HepG2 (cell line): ENCODE data around the gene DLG5. TPM values are rescaled to one million over a fixed set of nuclear protein-coding genes. Genes with fewer than 3 reads are reported as not detected.

Source experiments
- HES4 ChIP-seq: sonication (generic); formaldehyde crosslinking; IDR thresholded peaks from 2 replicates; pipeline ENCODE4 v1.9.0; 2021; ENCODE audit warnings: mild to moderate bottlenecking, missing genetic modification reagents, borderline replicate concordance
- HOXA5 ChIP-seq: sonication (generic); formaldehyde crosslinking; IDR thresholded peaks from 2 replicates; pipeline ENCODE4 v1.4.0; 2020; ENCODE audit warnings: missing genetic modification reagents
- MZF1 ChIP-seq: sonication (generic); formaldehyde crosslinking; IDR thresholded peaks from 2 replicates; pipeline ENCODE4 v1.8.1; 2023; ENCODE audit warnings: mild to moderate bottlenecking, missing genetic modification reagents, borderline replicate concordance
- PAXIP1 ChIP-seq: sonication (generic); formaldehyde crosslinking; conservative IDR thresholded peaks from 2 replicates; pipeline ENCODE4 v1.4.0; 2020; ENCODE audit warnings: mild to moderate bottlenecking, missing genetic modification reagents, moderate library complexity
- SMAD1 ChIP-seq: sonication (generic); formaldehyde crosslinking; IDR thresholded peaks from 2 replicates; pipeline ENCODE4 v1.4.0; 2020; ENCODE audit warnings: missing genetic modification reagents, low read depth, mild to moderate bottlenecking, borderline replicate concordance
- ZNF33B ChIP-seq: sonication (generic); formaldehyde crosslinking; IDR thresholded peaks from 2 replicates; pipeline ENCODE4 v1.5.1; 2020; ENCODE audit warnings: mild to moderate bottlenecking, missing genetic modification reagents
- ZNF646 ChIP-seq: sonication (generic); formaldehyde crosslinking; IDR thresholded peaks from 2 replicates; pipeline ENCODE4 v1.9.0; 2021; ENCODE audit warnings: mild to moderate bottlenecking, missing genetic modification reagents
- polyA plus RNA-seq, 8 experiments: library from polyadenylated mRNA; depleted of rRNA in 3 of 8; stranded (reverse) in 7 of 8; unstranded in 1 of 8; fragments of >200 nt; fragmentation: Illumina TruSeq in 4 of 8; extraction: Trizol in 4 of 8; gene quantifications; 2 replicates each; pipeline versions ENCODE4 v1.2.1 to v1.2.3, GENCODE V29; 2011 to 2016; ENCODE audit warnings: low read depth in 4 of 8, missing spikeins in 1 of 8, mixed read lengths in 1 of 8; ENCODE audit not compliant: insufficient read depth in 1 of 8
- total RNA-seq, 5 experiments: library from RNA; depleted of rRNA; stranded (reverse); fragments of >200 nt; fragmentation: Illumina TruSeq; extraction: Trizol; gene quantifications; 2 replicates each; pipeline ENCODE4 v1.2.3, GENCODE V29; 2016; ENCODE audit warnings: low read depth in 1 of 5
- TF ChIP-seq, protein P1 (sequence below): sonication (generic); formaldehyde crosslinking; IDR thresholded peaks from 2 replicates; pipeline ENCODE4 v1.8.0; 2022; ENCODE audit warnings: mild to moderate bottlenecking, missing genetic modification reagents; ENCODE audit not compliant: insufficient replicate concordance

The DLG5 gene
- total and polyA plus RNA-seq, 2 of the 13 experiments (the other 11 are each of a cell fraction or from before 2014, with no cell fraction given), result 15.5 to 18.2 TPM

DNA sequence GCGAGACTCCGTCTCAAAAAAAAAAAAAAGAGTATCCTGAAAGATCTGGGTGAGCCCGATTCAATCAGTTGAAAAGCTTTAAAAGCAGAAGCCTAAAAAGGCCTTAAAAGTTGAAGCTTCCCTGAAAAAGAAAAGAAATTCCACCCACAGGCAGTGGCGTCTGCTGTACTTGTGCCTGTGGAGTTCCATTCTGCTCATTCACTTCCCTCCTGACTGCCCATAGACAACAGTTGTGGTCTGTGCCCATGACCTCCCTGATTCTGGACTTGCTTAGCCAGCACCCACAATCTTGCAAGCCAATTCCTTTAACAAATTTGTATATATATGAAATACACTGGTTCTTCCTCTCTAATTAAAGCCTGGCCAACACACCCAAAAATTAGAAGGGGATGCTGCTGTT, 141.7 kb downstream of the DLG5 start (continued):
- TF ChIP-seq PAXIP1 (CRISPR knock-in tag), result no peak
- TF ChIP-seq, protein P1, sequence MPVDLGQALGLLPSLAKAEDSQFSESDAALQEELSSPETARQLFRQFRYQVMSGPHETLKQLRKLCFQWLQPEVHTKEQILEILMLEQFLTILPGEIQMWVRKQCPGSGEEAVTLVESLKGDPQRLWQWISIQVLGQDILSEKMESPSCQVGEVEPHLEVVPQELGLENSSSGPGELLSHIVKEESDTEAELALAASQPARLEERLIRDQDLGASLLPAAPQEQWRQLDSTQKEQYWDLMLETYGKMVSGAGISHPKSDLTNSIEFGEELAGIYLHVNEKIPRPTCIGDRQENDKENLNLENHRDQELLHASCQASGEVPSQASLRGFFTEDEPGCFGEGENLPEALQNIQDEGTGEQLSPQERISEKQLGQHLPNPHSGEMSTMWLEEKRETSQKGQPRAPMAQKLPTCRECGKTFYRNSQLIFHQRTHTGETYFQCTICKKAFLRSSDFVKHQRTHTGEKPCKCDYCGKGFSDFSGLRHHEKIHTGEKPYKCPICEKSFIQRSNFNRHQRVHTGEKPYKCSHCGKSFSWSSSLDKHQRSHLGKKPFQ, result no peak
- TF ChIP-seq HES4 (CRISPR knock-in tag), result no peak
- TF ChIP-seq ZNF646, result no peak
- TF ChIP-seq SMAD1 (CRISPR knock-in tag), result no peak
- no peak for TF ChIP-seq HOXA5
- TF ChIP-seq ZNF33B, result no peak
- no peak for TF ChIP-seq MZF1 (CRISPR knock-in tag)
